OCI-LY1 (cell line): Measurements from ENCODE around the gene EFNB3.

Experiments
- CTCF ChIP-seq: fragments of 200-600 bp; sonication (generic), shearing (Covaris generic); IDR thresholded peaks from 2 replicates; pipeline ENCODE4 v1.5.1; 2017; ENCODE audit warnings: mild to moderate bottlenecking, antibody characterized with exemption, low read length, moderate library complexity, mixed read lengths
- EZH2 ChIP-seq: fragments of 200-600 bp; sonication (generic), shearing (Covaris generic); IDR thresholded peaks from 2 replicates; pipeline ENCODE4 v1.8.0; 2017; ENCODE audit warnings: borderline replicate concordance, mixed run types, mild to moderate bottlenecking, antibody characterized with exemption, low read length, moderate library complexity, mixed read lengths

- TF ChIP-seq CTCF = no peak
- no peak for TF ChIP-seq EZH2
Observed at GRCh38 chr17:7710301-7710700, 5.3 kb downstream of the EFNB3 start.
